GM12878 (cell line): ENCODE data around the gene EZH2. TPM values are rescaled to one million over a fixed set of nuclear protein-coding genes. Genes with fewer than 3 reads are reported as not detected.

Experiments
- ATF2 ChIP-seq: IDR thresholded peaks from 2 replicates; pipeline ENCODE4 v1.6.1; 2012; ENCODE audit warnings: low read length, inconsistent platforms
- BCLAF1 ChIP-seq: fragments of 450-650 bp; IDR thresholded peaks from 2 replicates; pipeline ENCODE4 v1.6.1; 2017; ENCODE audit warnings: antibody characterized with exemption, mild to moderate bottlenecking, moderate library complexity
- CHD1 ChIP-seq: IDR thresholded peaks from 2 replicates; pipeline ENCODE4 v1.6.1; 2012; ENCODE audit warnings: low read depth, low read length, improper control_type of control experiment
- CTCF ChIP-seq, 3 experiments: IDR thresholded peaks in 2 of 3; conservative IDR thresholded peaks in 1 of 3; 2 replicates each; pipeline ENCODE4 v1.5.1; 2011; ENCODE audit warnings: low read depth in 3 of 3, low read length in 3 of 3, mild to moderate bottlenecking in 3 of 3, control low read depth in 2 of 3, moderate library complexity in 2 of 3, inconsistent platforms in 1 of 3, mixed read lengths in 1 of 3; ENCODE audit not compliant: control insufficient read depth in 2 of 3, insufficient read depth in 1 of 3; ENCODE audit errors: extremely low read depth in 1 of 3
- EED ChIP-seq: sonication (generic); IDR thresholded peaks from 2 replicates; pipeline ENCODE4 v1.6.1; 2016; ENCODE audit warnings: antibody characterized with exemption, low read depth
- IRF3 ChIP-seq: fragments of 450-650 bp; IDR thresholded peaks from 2 replicates; pipeline ENCODE4 v1.6.1; 2014; ENCODE audit warnings: mild to moderate bottlenecking
- KDM1A ChIP-seq: fragments of 200-600 bp; sonication (generic); IDR thresholded peaks from 2 replicates; pipeline ENCODE4 v1.6.1; 2016; ENCODE audit warnings: borderline replicate concordance
- NFXL1 ChIP-seq: fragments of 450-650 bp; IDR thresholded peaks from 2 replicates; pipeline ENCODE4 v1.6.1; 2017; ENCODE audit warnings: antibody characterized with exemption, mild to moderate bottlenecking, borderline replicate concordance
- PAX8 ChIP-seq: fragments of 450-650 bp; IDR thresholded peaks from 2 replicates; pipeline ENCODE4 v1.6.1; 2017; ENCODE audit warnings: mild to moderate bottlenecking, moderate library complexity
- PBX3 ChIP-seq: IDR thresholded peaks from 2 replicates; pipeline ENCODE4 v1.6.1; 2011; ENCODE audit warnings: mild to moderate bottlenecking, low read depth, low read length, moderate library complexity; ENCODE audit not compliant: insufficient replicate concordance
- POLR2A ChIP-seq: IDR thresholded peaks from 2 replicates; pipeline ENCODE4 v1.6.1; 2011; ENCODE audit warnings: low read depth, mild to moderate bottlenecking, low read length
- RAD21 ChIP-seq: IDR thresholded peaks from 2 replicates; pipeline ENCODE4 v1.6.1; 2011; ENCODE audit warnings: mild to moderate bottlenecking, low read depth, low read length, moderate library complexity; ENCODE audit not compliant: insufficient read depth
- RAD51 ChIP-seq: fragments of 450-650 bp; IDR thresholded peaks from 2 replicates; pipeline ENCODE4 v1.6.1; 2016; ENCODE audit warnings: moderate library complexity, mild to moderate bottlenecking, inconsistent platforms
- SIX5 ChIP-seq: IDR thresholded peaks from 2 replicates; pipeline ENCODE4 v1.6.1; 2011; ENCODE audit warnings: mild to moderate bottlenecking, low read depth, low read length, moderate library complexity; ENCODE audit not compliant: severe bottlenecking
- SMC3 ChIP-seq: IDR thresholded peaks from 2 replicates; pipeline ENCODE4 v1.6.1; 2011; ENCODE audit warnings: low read length, improper control_type of control experiment, borderline replicate concordance
- SP1 ChIP-seq: IDR thresholded peaks from one replicate; pipeline ENCODE4 v1.6.1; 2011; ENCODE audit warnings: low read depth, low read length
- SREBF1 ChIP-seq: IDR thresholded peaks from 2 replicates; pipeline ENCODE4 v1.6.1; 2012; ENCODE audit warnings: mild to moderate bottlenecking, low read length
- SREBF2 ChIP-seq: IDR thresholded peaks from 2 replicates; pipeline ENCODE4 v1.6.1; 2012; ENCODE audit warnings: mild to moderate bottlenecking, low read length
- STAT3 ChIP-seq: IDR thresholded peaks from 2 replicates; pipeline ENCODE4 v1.6.1; 2011; ENCODE audit warnings: low read depth, low read length, improper control_type of control experiment
- TCF12 ChIP-seq: IDR thresholded peaks from 2 replicates; pipeline ENCODE4 v1.6.1; 2011; ENCODE audit warnings: low read depth, mild to moderate bottlenecking, low read length
- YY1 ChIP-seq: IDR thresholded peaks from 2 replicates; pipeline ENCODE4 v1.6.1; 2011; ENCODE audit warnings: low read depth, mild to moderate bottlenecking, low read length
- ZNF622 ChIP-seq: fragments of 450-650 bp; IDR thresholded peaks from 2 replicates; pipeline ENCODE4 v1.6.1; 2017; ENCODE audit warnings: mild to moderate bottlenecking, inconsistent platforms
- polyA plus RNA-seq, 11 experiments: library from polyadenylated mRNA; depleted of rRNA in 4 of 11; unstranded in 6 of 11; stranded (reverse) in 5 of 11; fragments of >200 nt; fragmentation: Nextera tagmentation in 4 of 11; fragmentation: Illumina TruSeq in 1 of 11; extraction: Ambion mirVana in 4 of 11; extraction: Trizol in 1 of 11; gene quantifications; 1 replicate in 1 of 11; 2 replicates in 10 of 11; pipeline versions ENCODE4 v1.2.1 to v1.2.3, GENCODE V29; 2011 to 2016; ENCODE audit warnings: inconsistent platforms in 2 of 11, missing spikeins in 2 of 11, low read depth in 1 of 11
- total RNA-seq, 4 experiments: library from RNA; depleted of rRNA in 3 of 4; stranded (reverse); fragments of >200 nt in 3 of 4; fragmentation: Illumina TruSeq in 1 of 4; extraction: Trizol in 1 of 4; gene quantifications; 2 replicates each; pipeline versions ENCODE4 v1.2.1 to v1.2.3, GENCODE V29; 2013 to 2021

The EZH2 gene
- total and polyA plus RNA-seq, 10 of the 15 experiments (the other 5 are each of a cell fraction or from before 2014, with no cell fraction given): 19.4 to 69.6 (median 40.8) TPM

GRCh38 chr7:148912758-148913541 lies 28.9 kb upstream of the EZH2 start (continued):
- no peak for TF ChIP-seq YY1
- TF ChIP-seq SMC3: no peak
- peak; percentile 99 for TF ChIP-seq ATF2
- no peak for TF ChIP-seq BCLAF1
- no peak for TF ChIP-seq CTCF (IDR thresholded peaks at IDR 0.05 in 2 of 3, conservative IDR thresholded peaks at IDR 0.05 in 1 of 3; ENCODE audit: control insufficient read depth in 2 of 3, extremely low read depth in 1 of 3, insufficient read depth in 1 of 3, low read depth in 3 of 3, low read length in 3 of 3)
- TF ChIP-seq SP1: no peak
- TF ChIP-seq SREBF1: peak; percentile 87; the same call in 1 of the 2 replicates
- TF ChIP-seq EED: peak; percentile 67
- TF ChIP-seq POLR2A: no peak
- no peak for TF ChIP-seq STAT3
- no peak for TF ChIP-seq PBX3
- TF ChIP-seq IRF3: no peak
- no peak for TF ChIP-seq NFXL1
- TF ChIP-seq SIX5: no peak
- TF ChIP-seq KDM1A: no peak
- TF ChIP-seq TCF12: no peak
- no peak for TF ChIP-seq RAD21
- no peak for TF ChIP-seq CHD1
- no peak for TF ChIP-seq RAD51
- TF ChIP-seq ZNF622: no peak
- TF ChIP-seq SREBF2: no peak
- TF ChIP-seq PAX8: no peak
